GM19238 (cell line): ENCODE results near the gene CNOT8.
"Not testable (repeated sequence)": the region's sequence is repeated elsewhere in the genome, so short reads cannot be mapped to it uniquely, and the experiment has no call there.

ENCODE experiments used
- DNase-seq: peaks from one replicate; pipeline ENCODE4 v3.0.0; 2011; ENCODE audit warnings: low spot score; ENCODE audit not compliant: insufficient read length

CNOT8 gene

DNA sequence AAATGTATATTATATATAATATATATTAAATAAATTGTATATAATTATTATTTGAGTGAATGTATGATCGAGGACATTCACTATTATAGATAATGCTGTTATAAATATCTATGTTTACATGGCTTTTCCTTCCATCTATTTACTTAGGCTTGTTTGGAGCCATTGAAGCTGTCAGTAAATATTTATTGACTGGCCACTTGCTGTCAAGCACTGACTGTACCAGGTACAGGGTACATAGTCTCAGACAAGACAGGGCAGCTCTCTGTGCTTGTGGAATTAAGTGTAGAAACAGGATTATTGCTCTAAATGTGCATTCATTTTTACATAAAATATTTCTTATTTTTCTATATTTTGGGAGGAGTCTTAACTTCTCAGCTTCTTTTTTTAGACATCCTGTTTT is 24.4 kb upstream of the CNOT8 start:
- no peak for DNase-seq

DNA sequence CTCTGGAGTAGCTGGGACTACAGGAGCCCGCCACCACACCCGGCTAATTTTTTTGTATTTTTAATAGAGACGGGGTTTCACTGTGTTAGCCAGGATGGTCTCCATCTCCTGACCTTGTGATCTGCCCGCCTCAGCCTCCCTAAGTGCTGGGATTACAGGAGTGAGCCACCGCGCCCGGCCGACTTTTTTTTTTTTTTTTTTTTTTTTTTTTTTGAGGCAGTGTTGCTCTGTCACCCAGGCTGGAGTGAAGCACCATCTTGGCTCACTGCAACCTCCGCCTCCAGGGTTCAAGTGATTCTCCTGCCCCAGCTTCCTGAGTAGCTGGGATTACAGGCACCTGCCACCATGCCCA is 22.8 kb upstream of the CNOT8 start:
- DNase-seq = not testable (repeated sequence)

DNA sequence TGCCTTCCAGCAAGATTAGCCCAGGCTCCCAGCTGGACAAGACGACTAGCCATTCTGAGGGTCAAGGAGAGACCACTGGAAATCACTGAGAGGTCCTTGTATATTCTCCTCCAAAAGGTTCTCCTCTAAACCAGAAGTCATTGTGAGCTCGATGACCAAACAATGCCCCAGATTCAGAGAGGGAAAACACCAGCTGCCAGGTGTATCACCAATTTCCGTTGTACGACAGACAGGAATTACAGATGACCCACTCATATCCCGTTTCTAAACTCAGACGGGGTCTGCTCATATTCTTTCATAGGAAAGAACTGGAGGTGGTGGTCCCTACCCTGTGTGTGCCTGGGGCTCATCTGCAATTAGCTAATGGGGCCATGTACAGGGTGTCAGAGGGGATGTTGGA is 22.2 kb upstream of the CNOT8 start:
- DNase-seq = no peak

DNA sequence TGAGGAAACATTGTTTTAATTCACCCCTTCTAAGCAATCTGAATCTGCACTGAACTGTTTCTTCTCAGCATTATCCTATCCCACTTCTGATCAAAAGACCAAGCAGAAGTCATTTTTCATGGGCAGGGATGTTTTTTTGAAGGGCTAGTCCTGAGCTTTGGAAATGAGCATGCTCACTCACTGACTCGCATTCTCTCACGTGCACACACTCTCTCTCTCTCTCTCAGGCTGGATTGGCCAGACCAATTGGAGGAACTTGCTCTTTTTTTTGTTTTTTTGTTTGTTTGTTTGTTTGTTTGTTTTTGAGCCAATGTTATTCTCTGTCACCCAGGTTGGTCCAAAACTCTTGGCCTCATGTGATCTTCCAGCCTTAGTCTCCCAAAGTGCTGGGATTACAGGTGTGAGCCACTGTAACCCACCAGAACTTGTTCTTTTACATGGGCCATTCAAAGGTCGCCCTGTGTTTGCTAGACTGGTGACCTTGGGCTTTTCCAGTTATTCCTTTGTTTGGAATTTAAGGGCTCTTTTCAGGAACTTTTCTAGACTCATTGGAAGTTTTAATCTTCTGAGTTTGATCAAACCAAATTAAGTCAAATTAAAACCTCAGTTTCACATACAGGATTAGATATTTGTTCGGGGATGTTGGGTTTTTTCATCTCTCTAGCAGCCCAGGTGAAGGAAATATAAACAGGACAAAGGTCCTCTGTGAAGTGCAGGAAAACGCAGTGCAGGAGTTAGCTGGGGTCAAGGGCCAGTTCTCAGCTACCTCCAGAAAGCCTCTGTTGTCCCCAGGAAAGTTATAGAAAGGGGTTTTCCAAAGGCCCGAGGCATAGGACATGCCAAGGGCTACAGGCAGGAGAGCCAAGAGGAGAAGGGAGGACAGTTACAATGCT is 21.2 kb upstream of the CNOT8 start:
- DNase-seq = no peak

DNA sequence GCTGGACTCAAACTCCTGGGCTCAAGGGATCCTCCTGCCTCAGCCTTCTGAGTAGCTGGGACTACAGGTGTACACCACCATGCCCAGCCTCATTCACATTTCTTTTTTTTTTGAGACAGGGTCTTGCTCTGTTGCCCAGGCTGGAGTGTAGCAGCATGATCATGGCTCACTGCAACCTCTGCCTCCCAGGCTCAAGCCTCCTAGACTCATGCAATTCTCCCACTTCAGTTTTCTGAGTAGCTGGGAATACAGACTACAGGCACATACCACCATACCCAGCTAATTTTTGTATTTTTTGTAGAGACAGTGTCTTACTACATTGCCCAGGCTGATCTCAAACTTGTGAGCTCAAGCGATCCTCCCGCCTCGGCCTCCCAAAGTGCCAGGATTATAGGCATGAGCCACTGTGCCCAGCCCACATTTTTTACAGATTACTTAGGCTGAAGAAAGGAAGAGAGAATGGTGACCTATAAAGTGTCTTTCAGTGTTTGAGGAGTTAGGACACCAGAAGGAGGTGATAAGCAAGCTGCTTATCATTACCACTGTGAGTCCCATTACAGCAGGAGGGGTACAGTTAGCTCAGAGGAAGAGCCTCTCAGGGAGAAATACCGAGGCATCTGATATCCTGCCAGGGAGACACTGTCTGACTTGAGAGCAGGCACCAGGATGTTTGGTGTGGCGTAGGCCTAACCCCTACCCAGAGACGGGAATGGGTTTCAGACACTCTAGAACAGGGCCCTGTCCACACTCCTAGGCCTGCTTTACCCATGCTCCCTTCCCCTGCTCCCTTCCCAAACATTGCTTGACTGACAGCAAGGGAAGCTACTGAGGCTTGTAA is 17.8 kb upstream of the CNOT8 start:
- no peak for DNase-seq

DNA sequence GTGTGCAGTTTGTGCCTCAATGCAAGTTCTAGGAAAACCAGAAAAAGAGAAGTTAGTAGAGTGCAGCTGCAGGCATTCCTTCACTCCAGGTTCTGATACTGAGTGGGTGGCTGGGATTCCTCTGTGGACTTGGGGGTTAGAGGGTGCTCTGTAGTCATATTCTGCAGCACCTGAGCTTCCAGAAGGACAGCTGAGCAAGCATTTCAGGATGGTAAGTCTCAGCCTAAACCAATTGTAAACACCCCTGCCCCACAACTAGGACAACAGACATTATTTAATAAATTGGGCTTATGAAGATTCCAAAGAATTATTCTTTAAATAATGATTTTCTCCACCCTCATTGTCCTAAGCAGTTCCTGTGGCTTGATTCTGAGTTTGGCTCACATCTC is 17.2 kb upstream of the CNOT8 start:
- DNase-seq = no peak

DNA sequence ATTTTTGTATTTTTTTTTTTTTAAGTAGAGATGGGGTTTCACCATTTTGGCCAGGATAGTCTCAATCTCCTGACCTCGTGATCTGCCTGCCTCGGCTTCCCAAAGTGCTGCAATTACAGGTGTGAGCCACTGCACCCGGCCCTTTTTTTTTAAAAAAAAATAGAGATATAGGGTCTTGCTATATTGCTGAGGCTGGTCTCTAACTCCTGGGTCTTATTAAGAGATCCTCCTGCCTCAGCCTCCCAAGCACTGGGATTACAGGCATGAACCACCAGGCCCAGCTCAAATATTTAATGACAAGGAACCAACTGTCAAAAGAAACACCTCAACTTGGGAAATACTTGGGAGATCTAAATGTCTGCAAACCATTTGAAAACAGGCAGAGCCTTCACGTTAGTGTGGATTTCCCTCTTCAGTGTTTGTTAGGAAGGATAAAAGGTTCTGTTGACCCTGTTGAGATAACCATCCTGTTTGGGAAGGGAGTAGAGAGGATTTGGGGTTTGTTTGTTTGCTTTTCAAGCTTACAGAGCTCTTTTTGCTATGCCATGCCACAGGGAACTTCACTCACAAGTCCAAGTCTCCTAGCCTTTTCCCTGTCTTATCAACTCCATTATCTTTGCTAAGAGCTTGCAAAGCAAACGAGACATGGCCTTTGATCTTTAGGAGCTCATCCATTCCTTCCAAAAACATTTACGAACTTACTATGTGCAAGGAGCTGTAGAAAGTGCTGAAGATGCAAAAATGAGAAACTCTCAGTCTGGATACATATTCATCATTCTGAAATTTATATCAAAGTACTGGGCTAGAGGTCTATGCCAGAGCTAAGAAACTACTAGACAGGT is 15.5 kb upstream of the CNOT8 start:
- DNase-seq = no peak

DNA sequence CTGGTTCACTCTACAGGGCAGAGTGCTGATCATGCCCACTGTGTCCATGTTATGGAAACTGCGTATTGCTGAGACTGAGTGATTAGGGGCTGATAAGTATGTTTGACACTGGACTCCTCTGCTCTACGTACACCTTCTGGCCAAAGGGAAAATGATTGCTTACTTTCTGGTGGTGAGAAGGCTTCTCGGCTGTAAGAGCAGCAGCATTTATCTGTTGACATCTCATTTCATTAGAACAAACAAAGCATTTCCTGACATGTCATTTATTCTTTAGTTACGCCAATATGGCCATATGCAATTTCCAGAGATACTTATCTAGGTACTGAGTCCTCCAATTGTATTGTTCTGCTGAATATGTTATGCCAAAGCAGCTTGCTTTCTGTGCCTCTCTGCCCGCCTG is 13.6 kb upstream of the CNOT8 start:
- no peak for DNase-seq

DNA sequence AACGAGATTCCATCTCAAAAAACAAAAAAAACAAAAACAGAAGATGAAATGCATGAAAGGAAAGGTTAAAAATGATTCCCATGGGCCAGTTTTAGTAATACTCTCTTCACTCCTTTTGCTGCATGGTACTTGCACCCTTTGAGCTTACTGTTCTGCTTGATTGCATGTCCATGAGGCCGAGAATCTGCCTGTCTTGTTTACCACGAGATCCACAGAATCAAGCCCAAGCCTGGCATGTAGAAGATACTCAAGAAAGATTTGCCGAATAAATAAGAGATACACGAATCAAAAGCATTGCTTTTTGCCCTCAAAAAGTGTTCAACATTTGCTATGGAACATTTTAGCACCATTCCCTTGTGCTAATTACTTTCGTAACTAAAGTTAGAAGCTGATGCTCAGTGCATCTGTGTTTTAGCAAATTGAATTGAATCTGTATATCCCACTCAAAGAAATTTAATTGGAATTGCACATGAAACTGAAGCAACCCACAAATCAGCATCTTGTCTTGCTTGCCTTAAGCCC is 9.1 kb upstream of the CNOT8 start:
- DNase-seq = no peak

DNA sequence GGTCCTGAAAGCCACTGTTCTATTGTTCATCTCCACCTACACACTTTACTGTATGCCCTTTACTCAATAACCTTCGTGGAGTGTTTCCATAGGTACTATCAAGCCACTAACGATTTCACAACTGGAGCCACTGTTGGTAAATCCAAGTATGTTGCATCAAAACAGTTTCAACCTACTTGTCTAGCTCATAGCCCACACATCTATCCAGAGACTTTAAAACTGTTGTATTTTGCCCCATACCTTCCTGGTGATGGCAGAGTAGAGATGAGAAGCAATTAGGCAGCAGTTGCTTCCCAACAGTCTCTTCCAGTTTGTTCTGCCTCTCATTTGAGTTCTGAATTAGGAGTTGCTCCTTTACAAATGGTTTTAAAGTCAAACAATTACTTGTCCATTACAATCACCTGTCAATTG is 8.6 kb upstream of the CNOT8 start:
- DNase-seq = no peak

DNA sequence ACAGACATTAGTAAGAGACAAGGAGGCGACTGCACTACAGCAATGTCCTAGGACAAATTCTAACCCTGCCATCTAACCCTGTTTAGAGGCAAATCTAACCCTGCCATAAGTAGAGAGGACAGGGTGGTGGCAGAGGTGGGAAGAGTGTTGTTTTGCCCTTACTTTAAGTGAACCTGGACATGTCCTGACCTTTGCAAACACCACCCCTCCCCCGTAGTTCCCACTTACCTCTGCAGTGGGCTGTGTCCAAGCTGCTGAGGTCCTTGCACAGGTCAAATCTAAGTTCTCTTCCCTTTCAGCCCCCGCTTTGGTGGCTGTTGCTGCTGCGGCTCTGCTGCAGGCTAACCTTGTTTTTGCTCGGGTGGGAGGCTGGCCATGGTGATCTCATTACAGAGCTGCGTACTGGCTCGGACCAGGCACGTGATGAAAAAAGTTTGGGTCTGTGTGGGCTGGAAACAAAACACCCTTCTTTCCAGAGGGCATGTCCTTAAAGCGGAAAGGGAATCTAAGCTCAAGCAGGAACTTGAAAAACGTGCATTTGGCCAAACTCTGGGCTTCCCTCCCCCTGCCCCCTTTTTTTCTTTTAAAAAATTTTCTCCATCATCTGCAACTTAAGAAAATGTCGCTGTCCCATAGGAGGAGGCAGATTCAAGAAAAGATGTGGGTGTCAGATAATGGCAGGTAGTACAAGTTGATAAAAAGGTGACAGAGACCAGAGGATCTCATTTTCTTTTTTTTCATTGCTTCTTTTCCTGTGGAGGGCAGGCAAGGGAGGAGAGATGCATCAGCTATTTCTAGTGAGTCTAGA is 8.0 kb upstream of the CNOT8 start, which contains the start of gene FAXDC2:
Gene FAXDC2, minus strand, starts transcription at position 349 of the 808 bp plus-strand sequence. CDS start 12,425 bp downstream, outside the sequence.
- DNase-seq = no peak

DNA sequence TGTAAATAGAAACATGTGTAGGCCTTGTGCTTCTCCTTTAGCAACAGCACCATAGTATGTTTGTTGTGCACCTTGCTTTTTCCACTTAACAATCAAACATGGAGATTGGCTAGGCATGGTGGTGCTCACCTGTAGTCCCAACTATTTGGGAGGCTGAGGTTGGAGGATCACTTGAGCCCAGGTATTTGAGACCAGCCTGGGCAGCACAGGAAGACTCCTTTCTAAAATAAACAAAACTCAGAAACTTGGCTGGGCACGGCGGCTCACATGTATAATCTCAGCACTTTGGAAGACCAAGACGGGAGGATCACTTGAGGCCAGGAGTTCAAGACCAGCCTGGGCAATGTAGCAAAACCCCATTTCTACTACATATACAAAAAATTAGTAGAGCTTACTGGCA is 7.1 kb upstream of the CNOT8 start:
- DNase-seq = no peak

DNA sequence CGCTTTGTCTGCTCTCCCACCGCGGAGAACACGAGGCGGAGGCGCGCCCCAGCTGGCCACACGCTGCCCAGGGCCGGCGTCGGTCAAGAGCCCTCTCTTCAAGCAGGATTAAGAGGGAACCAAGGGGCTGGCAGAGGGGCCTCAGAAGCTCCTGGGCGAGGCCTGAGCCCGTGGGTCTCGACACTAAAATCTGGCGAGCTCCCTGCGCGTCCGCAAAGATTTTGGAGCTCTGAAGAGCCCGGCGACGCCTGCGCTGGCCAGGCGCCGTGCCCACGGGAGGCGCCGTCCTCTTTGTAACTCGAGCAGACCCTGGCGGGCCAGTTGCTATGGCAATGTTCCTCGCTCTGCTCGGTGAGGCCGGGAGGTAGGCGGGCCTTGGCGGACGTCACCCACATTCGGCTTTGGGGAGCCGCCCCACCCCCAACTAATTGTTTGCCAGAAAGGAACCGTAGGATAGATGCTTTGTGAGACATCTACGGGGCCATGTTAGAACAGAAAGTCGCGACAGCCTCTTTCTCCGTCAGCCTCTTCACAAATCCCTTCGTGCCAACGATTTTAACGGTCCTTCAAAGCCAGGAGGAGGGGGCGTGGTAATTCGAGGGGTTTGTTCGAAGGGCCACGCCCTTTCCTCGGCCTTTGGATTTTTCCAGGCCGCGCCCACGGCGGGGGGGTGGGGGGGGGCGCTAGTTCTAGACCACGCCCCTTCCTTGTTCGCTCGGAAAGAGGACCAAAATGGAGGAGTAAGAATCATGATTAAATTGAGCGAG is 714 bp upstream of the CNOT8 start:
- DNase-seq = peak; percentile 61

DNA sequence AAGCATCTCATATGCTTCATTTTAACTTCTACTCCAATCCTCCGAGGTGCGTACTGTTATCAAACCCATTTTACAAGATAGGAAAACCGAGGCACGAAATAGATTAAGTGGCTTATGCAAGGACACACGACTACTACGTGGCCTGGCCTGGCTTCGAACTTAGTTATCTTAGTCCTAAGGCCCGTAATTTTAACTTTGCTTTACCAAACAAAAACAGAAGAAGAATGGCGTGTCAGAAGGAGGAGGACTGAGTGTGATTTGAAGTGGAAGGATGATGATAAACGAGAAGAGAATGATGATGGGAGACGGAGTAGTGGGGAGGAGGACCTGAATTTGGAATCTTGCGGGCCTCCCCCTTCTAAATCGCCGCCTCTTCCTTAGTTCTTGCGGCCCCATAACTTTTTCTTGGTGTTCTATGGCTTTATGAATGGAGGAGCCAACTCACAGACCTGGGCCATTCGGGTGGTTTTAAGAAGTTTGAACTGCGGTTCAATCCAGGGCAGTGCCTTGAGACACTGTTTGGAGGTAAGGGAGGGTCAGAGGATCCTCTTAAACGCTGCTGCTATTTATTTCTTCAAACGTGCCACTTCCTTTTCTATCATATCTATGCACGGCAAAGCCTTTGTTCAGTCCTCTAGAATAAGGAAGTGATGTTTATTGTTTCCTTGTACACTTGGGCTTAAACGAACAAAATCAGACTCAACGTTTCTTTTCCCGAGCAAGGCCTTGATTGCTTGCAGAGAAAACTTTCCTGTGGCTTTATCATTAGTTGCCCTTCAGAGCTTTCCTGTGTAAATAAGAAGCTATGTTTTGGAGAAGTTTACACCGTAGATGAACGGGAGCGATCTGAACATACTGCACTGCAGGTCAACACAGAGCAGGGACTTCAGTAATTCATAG is 795 bp downstream of the CNOT8 start:
- DNase-seq = no peak

DNA sequence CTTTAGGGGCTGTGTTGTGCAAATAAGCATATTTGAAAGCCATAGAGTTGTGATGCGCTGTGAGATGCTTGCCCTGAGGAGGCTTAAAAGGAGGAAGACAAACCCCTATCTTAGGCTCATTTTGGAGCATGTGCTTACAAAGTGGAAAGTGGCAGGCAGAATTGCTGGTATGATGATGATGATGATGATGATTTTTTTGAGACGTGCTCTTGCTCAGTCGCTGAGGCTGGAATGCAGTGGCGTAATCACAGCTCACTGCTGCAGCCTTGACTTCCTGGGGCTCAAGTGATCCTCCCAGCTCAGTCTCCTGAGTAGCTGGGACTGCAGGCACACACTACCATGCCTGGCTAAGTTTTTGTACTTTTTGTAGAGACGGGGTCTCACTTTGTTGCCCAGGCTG is 1.7 kb downstream of the CNOT8 start:
- no peak for DNase-seq

DNA sequence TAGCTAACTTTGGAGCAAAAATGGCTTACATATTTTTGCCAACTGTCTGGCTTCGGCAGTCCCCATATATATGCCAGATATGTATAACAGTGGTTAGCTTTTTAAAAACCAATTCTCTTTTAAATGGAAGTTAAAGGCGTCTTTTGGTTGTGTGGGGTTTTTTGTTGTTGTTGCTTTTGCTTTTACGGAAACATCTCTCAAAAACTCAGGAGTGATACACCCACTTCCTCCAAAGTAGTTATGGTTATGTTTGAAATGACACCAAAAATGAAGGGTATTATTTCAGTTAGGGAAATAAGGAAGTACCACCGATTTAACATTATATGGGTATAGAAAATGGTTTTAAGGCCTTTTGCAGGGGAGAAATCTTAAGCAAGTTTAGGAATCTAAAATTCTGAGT is 2.3 kb downstream of the CNOT8 start:
- DNase-seq = no peak

DNA sequence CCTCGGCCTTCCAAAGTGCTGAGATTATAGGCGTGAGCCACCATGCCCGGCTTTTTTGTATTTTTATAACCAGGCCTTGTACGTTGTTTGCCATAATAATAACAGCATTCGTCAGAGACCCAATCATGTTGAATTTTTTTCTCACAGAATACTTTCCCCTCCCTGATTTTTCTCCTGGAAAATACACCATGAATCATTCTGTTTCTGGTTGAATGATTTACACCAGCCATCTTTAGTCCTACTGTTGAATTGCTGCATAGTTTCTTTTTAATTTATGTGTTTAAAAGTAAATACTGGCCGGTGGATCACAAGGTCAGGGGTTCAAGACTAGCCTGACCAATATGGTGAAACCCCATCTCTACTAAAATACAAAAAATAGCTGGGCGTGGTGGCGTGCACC is 3.5 kb downstream of the CNOT8 start:
- no peak for DNase-seq

DNA sequence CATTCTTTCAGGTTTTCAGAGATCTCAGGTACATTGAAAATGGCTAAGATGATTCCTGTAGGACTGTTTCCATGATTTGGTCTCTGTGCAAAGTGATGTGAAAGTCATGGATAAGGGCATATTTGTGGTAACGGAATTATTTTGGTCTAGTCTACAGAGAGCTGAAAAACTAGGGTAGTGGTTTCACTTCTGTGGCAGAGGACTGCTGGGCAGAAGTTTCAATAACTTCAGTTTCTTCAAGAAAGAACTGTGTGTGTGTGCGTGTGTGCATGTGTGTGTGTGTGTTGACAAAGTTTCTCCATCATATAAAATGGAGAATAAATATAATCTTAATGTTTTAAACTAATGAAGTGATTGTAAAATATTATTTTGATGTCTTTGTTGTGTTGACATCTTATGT is 4.3 kb downstream of the CNOT8 start:
- DNase-seq = no peak
